Gastroesophageal sphincter (tissue), 3 donors: Measurements from ENCODE around the gene NGDN.

Source experiments
- CTCF ChIP-seq, 4 experiments: fragments of 200-600 bp in 2 of 4; fragments of 450-650 bp in 2 of 4; sonication (generic) in 1 of 4; IDR thresholded peaks; one replicate each; pipeline ENCODE4 v1.5.1; 2017 to 2019; ENCODE audit warnings: antibody characterized with exemption in 4 of 4, mild to moderate bottlenecking in 2 of 4, moderate library complexity in 2 of 4
- POLR2A ChIP-seq, 2 donors: fragments of 450-650 bp; IDR thresholded peaks; one replicate each; pipeline ENCODE4 v1.6.1; 2017; ENCODE audit warnings: antibody characterized with exemption in 2 of 2, mild to moderate bottlenecking in 2 of 2, moderate library complexity in 1 of 2

GRCh38 chr14:23425169-23425568 lies 44.3 kb upstream of the NGDN start:
- TF ChIP-seq CTCF (IDR thresholded peaks at IDR 0.05) (no peak), POLR2A (IDR thresholded peaks at IDR 0.05) (no peak)
